Heart left ventricle (tissue), 16 donors: ENCODE measurements around the gene MRPS15. TPM values are rescaled to one million over a fixed set of nuclear protein-coding genes. Genes with fewer than 3 reads are reported as not detected.

Experiments used
- ATAC-seq, 4 donors: fragments of 200-7000 bp; cut with Tn5 transposase; one replicate each; pipeline ENCODE4 v1.9.1; 2020 to 2022; ENCODE audit warnings: moderate library complexity in 4 of 4, mild to moderate bottlenecking in 3 of 4, moderate number of reproducible peaks in 1 of 4
- DNase-seq, 5 donors: peaks; one replicate each; pipeline ENCODE4 v3.0.0-alpha.2; 2020
- H3K27ac ChIP-seq, 12 donors: fragments of 200-600 bp; sonication (generic) in 4 of 12; one replicate each; pipeline versions ENCODE4 v1.5.0 to v1.8.0; 2016 to 2022; ENCODE audit warnings: mild to moderate bottlenecking in 2 of 12
- H3K27me3 ChIP-seq, 9 donors: fragments of 200-600 bp; sonication (generic) in 2 of 9; one replicate each; pipeline versions ENCODE4 v1.5.1 to v1.8.0; 2016 to 2022; ENCODE audit warnings: mild to moderate bottlenecking in 3 of 9
- H3K36me3 ChIP-seq, 9 donors: fragments of 200-600 bp; sonication (generic) in 2 of 9; one replicate each; pipeline versions ENCODE4 v1.5.0 to v1.8.0; 2018 to 2022; ENCODE audit warnings: mild to moderate bottlenecking in 2 of 9
- H3K4me1 ChIP-seq, 12 donors: fragments of 200-600 bp; sonication (generic) in 4 of 12; one replicate each; pipeline versions ENCODE4 v1.5.0 to v1.8.0; 2016 to 2022; ENCODE audit warnings: mild to moderate bottlenecking in 3 of 12
- H3K4me3 ChIP-seq, 12 donors: fragments of 200-600 bp; sonication (generic) in 4 of 12; one replicate each; pipeline versions ENCODE4 v1.5.0 to v1.8.0; 2017 to 2022; ENCODE audit warnings: mild to moderate bottlenecking in 9 of 12, moderate library complexity in 4 of 12
- H3K9me3 ChIP-seq, 12 donors: fragments of 200-600 bp; sonication (generic) in 4 of 12; one replicate each; pipeline versions ENCODE4 v1.5.0 to v1.8.0; 2016 to 2022; ENCODE audit warnings: mild to moderate bottlenecking in 1 of 12
- POLR2A ChIP-seq, 2 donors: fragments of 450-650 bp; IDR thresholded peaks; one replicate each; pipeline ENCODE4 v1.6.1; 2017; ENCODE audit warnings: antibody characterized with exemption in 2 of 2, mild to moderate bottlenecking in 2 of 2, moderate library complexity in 2 of 2
- WGBS, 4 donors: extraction: QIAGEN DNeasy Blood & Tissue Kit in 2 of 4; methylation state at CpG; one replicate each; pipeline versions ENCODE4 v1.1.5 to v1.1.7; 2013 to 2018; 5-methylcytosine and 5-hydroxymethylcytosine counted together
- intact Hi-C, 10 donors: fragments of 100-400 bp; cut with DNase I; formaldehyde crosslinking; loops; one replicate each; pipeline versions ENCODE4 v1.11.1 to v1.14.2; 2022
- polyA plus RNA-seq, 2 donors: library from polyadenylated mRNA; stranded (reverse); fragments of 200-250 nt; gene quantifications; one replicate each; pipeline ENCODE4 v1.2.3, GENCODE V29; 2013
- total RNA-seq, 9 donors: library from RNA; depleted of rRNA in 2 of 9; stranded (reverse); fragments of >200 nt in 2 of 9; fragmentation: NEBNext Ultra II Directional in 3 of 9; extraction: Animal tissue kit (Norgen Biotek cat#: 25700) in 3 of 9; gene quantifications; one replicate each; pipeline versions ENCODE4 v1.1.0 to v1.2.4, GENCODE V29; 2016 to 2023
- TF ChIP-seq, protein P1 (sequence below), 12 donors: fragments of 200-600 bp; sonication (generic) in 4 of 12; IDR thresholded peaks; one replicate each; pipeline versions ENCODE4 v1.5.0 to v1.8.0; 2018 to 2022; ENCODE audit warnings: antibody characterized with exemption in 12 of 12, mild to moderate bottlenecking in 5 of 12
- donor health status: ischemic (EF 13 %, LVEDD 7.1; RV severe dilation, severe dysfunction).
- donor health status: healthy with polysubstance abuse.
- donor health status: DM: no; HTN: yes; CAD: no.
- donor health status: DM: no; HTN: no; CAD: no.
- donor health status: ischemic (EF 25% LVEDD 6.9; RV normal size, moderate dysfunction).
- donor health status: ischemic (EF 25% LVEDD 5.7; RV mildly dilated, moderate dysfunction).
- donor health status: healthy.
- donor health status: DM: yes; HTN: yes; CAD: no.
- donor health status: ischemic (EF 35%, LVEDD 5.7; RV mildly dilated, moderate dysfunction).
- donor health status: nonischemic (EF 11% LVEDD 7.7; RV severe dilation, severe dysfunction).
- donor health status: DM: yes; HTN: yes; CAD: no.
- donor health status: PGD.
- donor health status: ischemic (EF 29% LVEDD 5.4; RV normal size, mild dysfunction).
- donor health status: nonischemic (EF 23%, LVEDD 6.1; RV moderate dilation, normal function).

Gene MRPS15
- total and polyA plus RNA-seq, 11 donors = 83.5 to 396 (median 108) TPM

DNA sequence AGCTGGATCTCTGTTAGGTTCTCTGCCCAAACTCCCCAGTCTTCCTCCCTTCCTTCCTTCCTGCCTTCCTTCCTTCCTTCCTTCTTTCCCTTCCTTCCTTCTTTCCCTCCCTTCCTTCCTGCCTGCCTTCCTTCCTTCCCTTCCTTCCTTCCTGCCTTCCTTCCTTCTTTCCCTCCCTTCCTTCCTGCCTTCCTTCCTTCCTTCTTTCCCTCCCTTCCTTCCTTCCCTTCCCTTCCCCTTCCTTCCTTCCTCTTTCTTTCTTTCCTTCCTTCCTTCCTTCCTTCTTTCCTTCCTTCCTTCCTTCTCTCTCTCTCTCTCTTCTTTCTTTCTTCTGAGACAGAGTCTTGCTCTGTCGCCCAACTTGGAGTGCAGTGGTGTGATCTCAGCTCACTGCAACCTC lies 57.7 kb downstream of the MRPS15 start:
- H3K4me3 ChIP-seq = no peak overlapping the region
- intact Hi-C loops = no loop called here
- H3K9me3 ChIP-seq = no peaks in the 10 kb centered on the region
- peaks cover 0 to 7% (median 0%) of the 10 kb centered on the region in 12 donors for H3K4me1 ChIP-seq
- no peak for ATAC-seq
- H3K27ac ChIP-seq = no peak overlapping the region
- H3K36me3 ChIP-seq = no peaks in the 10 kb centered on the region
- DNase-seq = no peak
- no peak for TF ChIP-seq POLR2A (IDR thresholded peaks at IDR 0.05)
- TF ChIP-seq, protein P1, sequence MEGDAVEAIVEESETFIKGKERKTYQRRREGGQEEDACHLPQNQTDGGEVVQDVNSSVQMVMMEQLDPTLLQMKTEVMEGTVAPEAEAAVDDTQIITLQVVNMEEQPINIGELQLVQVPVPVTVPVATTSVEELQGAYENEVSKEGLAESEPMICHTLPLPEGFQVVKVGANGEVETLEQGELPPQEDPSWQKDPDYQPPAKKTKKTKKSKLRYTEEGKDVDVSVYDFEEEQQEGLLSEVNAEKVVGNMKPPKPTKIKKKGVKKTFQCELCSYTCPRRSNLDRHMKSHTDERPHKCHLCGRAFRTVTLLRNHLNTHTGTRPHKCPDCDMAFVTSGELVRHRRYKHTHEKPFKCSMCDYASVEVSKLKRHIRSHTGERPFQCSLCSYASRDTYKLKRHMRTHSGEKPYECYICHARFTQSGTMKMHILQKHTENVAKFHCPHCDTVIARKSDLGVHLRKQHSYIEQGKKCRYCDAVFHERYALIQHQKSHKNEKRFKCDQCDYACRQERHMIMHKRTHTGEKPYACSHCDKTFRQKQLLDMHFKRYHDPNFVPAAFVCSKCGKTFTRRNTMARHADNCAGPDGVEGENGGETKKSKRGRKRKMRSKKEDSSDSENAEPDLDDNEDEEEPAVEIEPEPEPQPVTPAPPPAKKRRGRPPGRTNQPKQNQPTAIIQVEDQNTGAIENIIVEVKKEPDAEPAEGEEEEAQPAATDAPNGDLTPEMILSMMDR (IDR thresholded peaks at IDR 0.05) = no peak
- 90 to 93% (median 91%) methylated on average over 1 of the region's 1 CpG for WGBS, 4 donors
- H3K27me3 ChIP-seq = no peaks in the 10 kb centered on the region

Other genes starting within 250 kb of the MRPS15 start
- 100 to 1,000 TPM in 4 of 9 donors, 10 to 100 TPM in 5; 68.6 to 106 (median 92.8) TPM for gene THRAP3, start 239.9 kb downstream of the MRPS15 start, total RNA-seq
- gene THRAP3, start 239.9 kb downstream of the MRPS15 start, polyA plus RNA-seq = 10 to 100 TPM; 27.9 to 36.5 TPM
- 1 to 10 TPM in 5 of 9 donors, under 1 TPM in 4; 0.38 to 3.1 (median 1.4) TPM for gene SH3D21, start 158.0 kb downstream of the MRPS15 start, total RNA-seq
- gene SH3D21, start 158.0 kb downstream of the MRPS15 start, polyA plus RNA-seq = 1 to 10 TPM in 1 of 2 donors, under 1 TPM in 1; 0.72 to 2.2 TPM
- gene EVA1B, start 140.7 kb downstream of the MRPS15 start, total RNA-seq = 10 to 100 TPM in 6 of 9 donors, 1 to 10 TPM in 3; 5.9 to 42.3 (median 10.8) TPM
- gene EVA1B, start 140.7 kb downstream of the MRPS15 start, polyA plus RNA-seq = 10 to 100 TPM; 13.6 to 21.4 TPM
- gene STK40, start 78.5 kb downstream of the MRPS15 start, total RNA-seq = 100 to 1,000 TPM in 1 of 9 donors, 10 to 100 TPM in 8; 50.4 to 114 (median 59.4) TPM
- gene STK40, start 78.5 kb downstream of the MRPS15 start, polyA plus RNA-seq = 10 to 100 TPM; 27.9 to 75.2 TPM
- gene LSM10, start 66.5 kb downstream of the MRPS15 start, total RNA-seq = 10 to 100 TPM; 39.1 to 68.7 (median 49.7) TPM
- gene LSM10, start 66.5 kb downstream of the MRPS15 start, polyA plus RNA-seq = 10 to 100 TPM; 72.7 to 95.9 TPM
- gene OSCP1, start 13.9 kb downstream of the MRPS15 start, total RNA-seq = 10 to 100 TPM in 1 of 9 donors, 1 to 10 TPM in 8; 5.1 to 10.3 (median 6.0) TPM
- gene OSCP1, start 13.9 kb downstream of the MRPS15 start, polyA plus RNA-seq = 10 to 100 TPM in 1 of 2 donors, 1 to 10 TPM in 1; 3.8 to 11.5 TPM
- gene CSF3R, start 18.5 kb upstream of the MRPS15 start, total RNA-seq = 10 to 100 TPM in 2 of 9 donors, 1 to 10 TPM in 7; 1.5 to 22.7 (median 4.5) TPM
- 1 to 10 TPM; 2.9 to 4.1 TPM for gene CSF3R, start 18.5 kb upstream of the MRPS15 start, polyA plus RNA-seq